A673 (cell line): ENCODE results near the gene CREB3L2.

ENCODE experiments used
- EZH2 ChIP-seq: fragments of 200-600 bp; sonication (generic); IDR thresholded peaks from 2 replicates; pipeline ENCODE4 v1.6.1; 2017; ENCODE audit warnings: borderline replicate concordance, low read depth, mild to moderate bottlenecking, mixed read lengths, antibody characterized with exemption, low read length; ENCODE audit not compliant: poor library complexity, severe bottlenecking
- TF ChIP-seq, protein P1 (sequence below): fragments of 300-800, 200-600 bp; sonication (generic); conservative IDR thresholded peaks from 2 replicates; pipeline ENCODE4 v1.5.1; 2017; ENCODE audit warnings: low read depth, mild to moderate bottlenecking, antibody characterized with exemption, low read length, moderate library complexity, mixed read lengths

DNA sequence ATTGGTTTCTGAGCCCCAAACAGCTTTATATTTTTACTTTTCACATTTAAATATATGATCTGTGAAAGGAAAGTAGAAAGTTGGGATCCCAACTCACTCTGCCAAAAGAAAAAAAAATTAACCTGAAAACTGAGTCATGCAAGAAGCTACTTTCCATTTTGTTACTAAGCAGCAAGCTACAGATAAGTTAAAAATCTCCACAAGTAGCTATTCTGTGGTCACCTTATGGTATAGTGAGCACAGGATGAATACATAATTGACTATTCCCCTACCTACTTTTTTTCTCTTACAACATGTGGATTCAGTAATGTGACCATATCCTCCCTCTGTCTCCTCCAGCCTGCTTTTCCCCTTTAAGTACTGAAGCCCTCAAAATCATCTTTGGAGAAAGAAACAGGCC is 30.3 kb upstream of the CREB3L2 start:
- TF ChIP-seq, protein P1, sequence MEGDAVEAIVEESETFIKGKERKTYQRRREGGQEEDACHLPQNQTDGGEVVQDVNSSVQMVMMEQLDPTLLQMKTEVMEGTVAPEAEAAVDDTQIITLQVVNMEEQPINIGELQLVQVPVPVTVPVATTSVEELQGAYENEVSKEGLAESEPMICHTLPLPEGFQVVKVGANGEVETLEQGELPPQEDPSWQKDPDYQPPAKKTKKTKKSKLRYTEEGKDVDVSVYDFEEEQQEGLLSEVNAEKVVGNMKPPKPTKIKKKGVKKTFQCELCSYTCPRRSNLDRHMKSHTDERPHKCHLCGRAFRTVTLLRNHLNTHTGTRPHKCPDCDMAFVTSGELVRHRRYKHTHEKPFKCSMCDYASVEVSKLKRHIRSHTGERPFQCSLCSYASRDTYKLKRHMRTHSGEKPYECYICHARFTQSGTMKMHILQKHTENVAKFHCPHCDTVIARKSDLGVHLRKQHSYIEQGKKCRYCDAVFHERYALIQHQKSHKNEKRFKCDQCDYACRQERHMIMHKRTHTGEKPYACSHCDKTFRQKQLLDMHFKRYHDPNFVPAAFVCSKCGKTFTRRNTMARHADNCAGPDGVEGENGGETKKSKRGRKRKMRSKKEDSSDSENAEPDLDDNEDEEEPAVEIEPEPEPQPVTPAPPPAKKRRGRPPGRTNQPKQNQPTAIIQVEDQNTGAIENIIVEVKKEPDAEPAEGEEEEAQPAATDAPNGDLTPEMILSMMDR, result no peak
- no peak for TF ChIP-seq EZH2
